K562 (cell line): ENCODE data around the gene CHKB. TPM values are rescaled to one million over a fixed set of nuclear protein-coding genes. Genes with fewer than 3 reads are reported as not detected.

Experiments
- ATF1 ChIP-seq, 2 experiments: fragments of 450-650 bp in 1 of 2; IDR thresholded peaks; 2 replicates each; pipeline ENCODE4 v1.6.1; 2016; ENCODE audit warnings: missing compliant biosample characterization in 1 of 2, missing genetic modification characterization in 1 of 2
- GATA2 ChIP-seq: sonication (generic); formaldehyde crosslinking; IDR thresholded peaks from 2 replicates; pipeline ENCODE4 v1.4.0; 2020; ENCODE audit warnings: mild to moderate bottlenecking, missing genetic modification reagents
- HSF4 ChIP-seq: fragments of 250-450 bp; sonication (Bioruptor Pico); IDR thresholded peaks from 2 replicates; pipeline ENCODE4 v2.1.2; 2022; ENCODE audit warnings: mild to moderate bottlenecking, moderate library complexity, borderline replicate concordance
- ID3 ChIP-seq, 2 experiments: fragments of 250-450 bp in 1 of 2; fragments of 450-650 bp in 1 of 2; sonication (Bioruptor Pico) in 1 of 2; IDR thresholded peaks; 2 replicates each; pipeline versions ENCODE4 v1.6.1 to v1.8.0; 2016 to 2021; ENCODE audit warnings: mild to moderate bottlenecking in 2 of 2, moderate library complexity in 2 of 2, missing compliant biosample characterization in 1 of 2, missing genetic modification characterization in 1 of 2
- LARP7 ChIP-seq: fragments of 450-650 bp; IDR thresholded peaks from 2 replicates; pipeline ENCODE4 v1.6.1; 2016
- NR2C2 ChIP-seq, 2 experiments: fragments of 200-800 bp in 1 of 2; sonication (Bioruptor generic) in 1 of 2; sonication (generic) in 1 of 2; formaldehyde crosslinking in 1 of 2; IDR thresholded peaks; 2 replicates each; pipeline versions ENCODE4 v1.6.1 to v1.8.0; 2016 to 2022; ENCODE audit warnings: mild to moderate bottlenecking in 1 of 2, missing compliant biosample characterization in 1 of 2, missing genetic modification characterization in 1 of 2, missing genetic modification reagents in 1 of 2
- SP1 ChIP-seq: sonication (generic); formaldehyde crosslinking; IDR thresholded peaks from 2 replicates; pipeline ENCODE4 v1.8.1; 2022; ENCODE audit warnings: mild to moderate bottlenecking, missing genetic modification reagents
- TBL1XR1 ChIP-seq, 2 experiments: IDR thresholded peaks; 2 replicates each; pipeline ENCODE4 v1.6.1; 2012; ENCODE audit warnings: improper control_type of control experiment in 2 of 2, low read length in 2 of 2, mild to moderate bottlenecking in 1 of 2
- THAP12 ChIP-seq: fragments of 250-450 bp; sonication (Bioruptor Pico); IDR thresholded peaks from 2 replicates; pipeline ENCODE4 v1.9.0; 2021; ENCODE audit warnings: mild to moderate bottlenecking, inconsistent platforms
- polyA plus RNA-seq, 8 experiments: library from polyadenylated mRNA; depleted of rRNA in 4 of 8; stranded (reverse) in 5 of 8; unstranded in 3 of 8; fragments of >200 nt; fragmentation: Nextera tagmentation in 2 of 8; fragmentation: Illumina TruSeq in 1 of 8; extraction: Ambion mirVana in 2 of 8; extraction: Trizol in 1 of 8; gene quantifications; 2 replicates each; pipeline versions ENCODE4 v1.2.1 to v1.2.3, GENCODE V29; 2011 to 2014; ENCODE audit warnings: inconsistent platforms in 1 of 8, missing spikeins in 1 of 8
- total RNA-seq, 7 experiments: library from RNA; depleted of rRNA in 6 of 7; stranded (reverse); fragments of >200 nt in 6 of 7; fragmentation: Illumina TruSeq in 2 of 7; extraction: Trizol in 2 of 7; gene quantifications; 2 replicates each; pipeline versions ENCODE4 v1.2.1 to v1.2.3, GENCODE V29; 2011 to 2021; ENCODE audit warnings: low replicate concordance in 1 of 7
- TF ChIP-seq, protein P1 (sequence below): sonication (generic); formaldehyde crosslinking; IDR thresholded peaks from 2 replicates; pipeline ENCODE4 v1.8.0; 2022; ENCODE audit warnings: missing genetic modification reagents, mild to moderate bottlenecking, borderline replicate concordance
- TF ChIP-seq, protein P2 (sequence below): sonication (generic); formaldehyde crosslinking; IDR thresholded peaks from 2 replicates; pipeline ENCODE4 v1.8.0; 2022; ENCODE audit warnings: mild to moderate bottlenecking, low read depth, missing genetic modification reagents
- TF ChIP-seq, protein P3 (sequence below), 2 experiments: IDR thresholded peaks; 2 replicates each; pipeline ENCODE4 v1.6.1; 2012; ENCODE audit warnings: improper control_type of control experiment in 2 of 2, low read depth in 2 of 2, low read length in 2 of 2, borderline replicate concordance in 1 of 2
- TF ChIP-seq, protein P4 (sequence below): sonication (generic); formaldehyde crosslinking; IDR thresholded peaks from 2 replicates; pipeline ENCODE4 v1.8.1; 2022; ENCODE audit warnings: missing genetic modification reagents

Gene CHKB
- total and polyA plus RNA-seq, 9 of the 15 experiments (the other 6 are each of a cell fraction or from before 2014, with no cell fraction given), result 2.7 to 31.0 (median 11.0) TPM

- TF ChIP-seq, protein P1, sequence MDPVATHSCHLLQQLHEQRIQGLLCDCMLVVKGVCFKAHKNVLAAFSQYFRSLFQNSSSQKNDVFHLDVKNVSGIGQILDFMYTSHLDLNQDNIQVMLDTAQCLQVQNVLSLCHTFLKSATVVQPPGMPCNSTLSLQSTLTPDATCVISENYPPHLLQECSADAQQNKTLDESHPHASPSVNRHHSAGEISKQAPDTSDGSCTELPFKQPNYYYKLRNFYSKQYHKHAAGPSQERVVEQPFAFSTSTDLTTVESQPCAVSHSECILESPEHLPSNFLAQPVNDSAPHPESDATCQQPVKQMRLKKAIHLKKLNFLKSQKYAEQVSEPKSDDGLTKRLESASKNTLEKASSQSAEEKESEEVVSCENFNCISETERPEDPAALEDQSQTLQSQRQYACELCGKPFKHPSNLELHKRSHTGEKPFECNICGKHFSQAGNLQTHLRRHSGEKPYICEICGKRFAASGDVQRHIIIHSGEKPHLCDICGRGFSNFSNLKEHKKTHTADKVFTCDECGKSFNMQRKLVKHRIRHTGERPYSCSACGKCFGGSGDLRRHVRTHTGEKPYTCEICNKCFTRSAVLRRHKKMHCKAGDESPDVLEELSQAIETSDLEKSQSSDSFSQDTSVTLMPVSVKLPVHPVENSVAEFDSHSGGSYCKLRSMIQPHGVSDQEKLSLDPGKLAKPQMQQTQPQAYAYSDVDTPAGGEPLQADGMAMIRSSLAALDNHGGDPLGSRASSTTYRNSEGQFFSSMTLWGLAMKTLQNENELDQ (CRISPR knock-in tag), result peak; percentile 94; the same call in 1 of the 2 replicates
- no peak for TF ChIP-seq THAP12 (CRISPR knock-in tag)
- no peak for TF ChIP-seq ID3 (CRISPR knock-in tag; IDR thresholded peaks at IDR 0.05)
- no peak for TF ChIP-seq ID3 (tag; IDR thresholded peaks at IDR 0.05)
- peak; percentile 89 for TF ChIP-seq NR2C2 (CRISPR knock-in tag; IDR thresholded peaks at IDR 0.05)
- no peak for TF ChIP-seq NR2C2 (tag; IDR thresholded peaks at IDR 0.05)
- TF ChIP-seq ATF1 (CRISPR knock-in tag; IDR thresholded peaks at IDR 0.05), result peak; percentile 64
- no peak for TF ChIP-seq ATF1 (tag; IDR thresholded peaks at IDR 0.05)
- TF ChIP-seq LARP7, result no peak
- TF ChIP-seq, protein P2, sequence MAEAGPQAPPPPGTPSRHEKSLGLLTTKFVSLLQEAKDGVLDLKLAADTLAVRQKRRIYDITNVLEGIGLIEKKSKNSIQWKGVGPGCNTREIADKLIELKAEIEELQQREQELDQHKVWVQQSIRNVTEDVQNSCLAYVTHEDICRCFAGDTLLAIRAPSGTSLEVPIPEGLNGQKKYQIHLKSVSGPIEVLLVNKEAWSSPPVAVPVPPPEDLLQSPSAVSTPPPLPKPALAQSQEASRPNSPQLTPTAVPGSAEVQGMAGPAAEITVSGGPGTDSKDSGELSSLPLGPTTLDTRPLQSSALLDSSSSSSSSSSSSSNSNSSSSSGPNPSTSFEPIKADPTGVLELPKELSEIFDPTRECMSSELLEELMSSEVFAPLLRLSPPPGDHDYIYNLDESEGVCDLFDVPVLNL (CRISPR knock-in tag), result peak; percentile 91
- TF ChIP-seq, protein P3, sequence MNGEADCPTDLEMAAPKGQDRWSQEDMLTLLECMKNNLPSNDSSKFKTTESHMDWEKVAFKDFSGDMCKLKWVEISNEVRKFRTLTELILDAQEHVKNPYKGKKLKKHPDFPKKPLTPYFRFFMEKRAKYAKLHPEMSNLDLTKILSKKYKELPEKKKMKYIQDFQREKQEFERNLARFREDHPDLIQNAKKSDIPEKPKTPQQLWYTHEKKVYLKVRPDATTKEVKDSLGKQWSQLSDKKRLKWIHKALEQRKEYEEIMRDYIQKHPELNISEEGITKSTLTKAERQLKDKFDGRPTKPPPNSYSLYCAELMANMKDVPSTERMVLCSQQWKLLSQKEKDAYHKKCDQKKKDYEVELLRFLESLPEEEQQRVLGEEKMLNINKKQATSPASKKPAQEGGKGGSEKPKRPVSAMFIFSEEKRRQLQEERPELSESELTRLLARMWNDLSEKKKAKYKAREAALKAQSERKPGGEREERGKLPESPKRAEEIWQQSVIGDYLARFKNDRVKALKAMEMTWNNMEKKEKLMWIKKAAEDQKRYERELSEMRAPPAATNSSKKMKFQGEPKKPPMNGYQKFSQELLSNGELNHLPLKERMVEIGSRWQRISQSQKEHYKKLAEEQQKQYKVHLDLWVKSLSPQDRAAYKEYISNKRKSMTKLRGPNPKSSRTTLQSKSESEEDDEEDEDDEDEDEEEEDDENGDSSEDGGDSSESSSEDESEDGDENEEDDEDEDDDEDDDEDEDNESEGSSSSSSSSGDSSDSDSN (IDR thresholded peaks at IDR 0.05; ENCODE audit: borderline replicate concordance in 1 of 2, low read depth in 2 of 2, low read length in 2 of 2), result peak in 1 of 2 experiments; percentile 65; a peak in 1 of 4 replicates
- no peak for TF ChIP-seq HSF4
- TF ChIP-seq GATA2 (CRISPR knock-in tag), result 0 out of 2 replicates have a peak, but pooled peaks have one; percentile 34
- no peak for TF ChIP-seq TBL1XR1 (IDR thresholded peaks at IDR 0.05; ENCODE audit: low read length in 2 of 2)
- TF ChIP-seq, protein P4, sequence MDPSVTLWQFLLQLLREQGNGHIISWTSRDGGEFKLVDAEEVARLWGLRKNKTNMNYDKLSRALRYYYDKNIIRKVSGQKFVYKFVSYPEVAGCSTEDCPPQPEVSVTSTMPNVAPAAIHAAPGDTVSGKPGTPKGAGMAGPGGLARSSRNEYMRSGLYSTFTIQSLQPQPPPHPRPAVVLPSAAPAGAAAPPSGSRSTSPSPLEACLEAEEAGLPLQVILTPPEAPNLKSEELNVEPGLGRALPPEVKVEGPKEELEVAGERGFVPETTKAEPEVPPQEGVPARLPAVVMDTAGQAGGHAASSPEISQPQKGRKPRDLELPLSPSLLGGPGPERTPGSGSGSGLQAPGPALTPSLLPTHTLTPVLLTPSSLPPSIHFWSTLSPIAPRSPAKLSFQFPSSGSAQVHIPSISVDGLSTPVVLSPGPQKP (CRISPR knock-in tag), result no peak
- peak; percentile 53; the same call in 1 of the 2 replicates for TF ChIP-seq SP1 (CRISPR knock-in tag)
Measured at GRCh38 chr22:50599816-50600455, 17.3 kb upstream of the CHKB start (continued).
